BLaER1 treated with 17β-estradiol and CSF1 and Interleukin-3, amounts not matched to agents 10 nM and 100 nM (cell line): ENCODE results near the gene FAM47E.

Source experiments
- H3K27ac ChIP-seq, 11 experiments: shearing (Covaris generic); formaldehyde crosslinking; 2 replicates each; pipeline ENCODE4 v1.8.1; 2022
- H3K27me3 ChIP-seq, 11 experiments: shearing (Covaris generic); formaldehyde crosslinking; 2 replicates each; pipeline ENCODE4 v1.8.1; 2022
- H3K36me3 ChIP-seq, 11 experiments: shearing (Covaris generic); formaldehyde crosslinking; 2 replicates each; pipeline ENCODE4 v1.8.1; 2022
- H3K4me1 ChIP-seq, 10 experiments: shearing (Covaris generic); formaldehyde crosslinking; 2 replicates each; pipeline ENCODE4 v1.8.1; 2022
- H3K4me2 ChIP-seq, 11 experiments: shearing (Covaris generic); formaldehyde crosslinking; 2 replicates each; pipeline ENCODE4 v1.8.1; 2022
- H3K4me3 ChIP-seq, 10 experiments: shearing (Covaris generic); formaldehyde crosslinking; 2 replicates each; pipeline ENCODE4 v1.8.1; 2022
- H3K9ac ChIP-seq, 11 experiments: shearing (Covaris generic); formaldehyde crosslinking; 2 replicates each; pipeline ENCODE4 v1.8.1; 2022
- H3K9me3 ChIP-seq, 11 experiments: shearing (Covaris generic); formaldehyde crosslinking; replicated peaks in 1 of 11; 2 replicates each; pipeline ENCODE4 v1.8.1; 2022
- H4K20me1 ChIP-seq, 11 experiments: shearing (Covaris generic); formaldehyde crosslinking; 2 replicates each; pipeline ENCODE4 v1.8.1; 2022
- Cebpa-rat ChIP-seq, 11 experiments: shearing (Covaris generic); IDR thresholded peaks; 2 replicates each; pipeline ENCODE4 v1.8.1; 2022

FAM47E gene

GRCh38 chr4:76270244-76271175 lies 19.0 kb downstream of the FAM47E start:
- H3K36me3 ChIP-seq = no peaks in the 10 kb centered on the region
- H3K27me3 ChIP-seq = no peaks in the 10 kb centered on the region
- no peak overlapping the region for H3K4me2 ChIP-seq
- no peak overlapping the region for H3K9ac ChIP-seq
- H3K27ac ChIP-seq = no peak overlapping the region
- H3K9me3 ChIP-seq = no peaks in the 10 kb centered on the region
- no peaks in the 10 kb centered on the region for H3K4me1 ChIP-seq
- TF ChIP-seq Cebpa-rat (IDR thresholded peaks at IDR 0.05) = no peak
- H3K4me3 ChIP-seq = no peak overlapping the region
- no peaks in the 10 kb centered on the region for H4K20me1 ChIP-seq

GRCh38 chr4:76271248-76271647 lies 19.7 kb downstream of the FAM47E start:
- no peak for TF ChIP-seq Cebpa-rat (IDR thresholded peaks at IDR 0.05)
- Histone ChIP-seq H4K20me1 (no peaks in the 10 kb centered on the region), H3K4me1 (no peaks in the 10 kb centered on the region), H3K9me3 (no peaks in the 10 kb centered on the region), H3K4me3 (no peak overlapping the region), H3K27ac (no peak overlapping the region), H3K36me3 (no peaks in the 10 kb centered on the region), H3K9ac (no peak overlapping the region), H3K4me2 (no peak overlapping the region), H3K27me3 (no peaks in the 10 kb centered on the region)

- Histone ChIP-seq H4K20me1 (no peaks in the 10 kb centered on the region), H3K36me3 (no peaks in the 10 kb centered on the region), H3K27ac (no peak overlapping the region), H3K9me3 (no peaks in the 10 kb centered on the region), H3K27me3 (no peaks in the 10 kb centered on the region), H3K4me1 (no peaks in the 10 kb centered on the region), H3K9ac (no peak overlapping the region), H3K4me2 (no peak overlapping the region), H3K4me3 (no peak overlapping the region)
- no peak for TF ChIP-seq Cebpa-rat (IDR thresholded peaks at IDR 0.05)
Measured at GRCh38 chr4:76272073-76272472, 20.6 kb downstream of the FAM47E start.

GRCh38 chr4:76272582-76272981 lies 21.1 kb downstream of the FAM47E start:
- Histone ChIP-seq H3K4me3 (no peak overlapping the region), H3K9me3 (no peaks in the 10 kb centered on the region), H3K9ac (no peak overlapping the region), H3K4me1 (no peaks in the 10 kb centered on the region), H3K27ac (no peak overlapping the region), H4K20me1 (no peaks in the 10 kb centered on the region), H3K4me2 (no peak overlapping the region), H3K27me3 (no peaks in the 10 kb centered on the region), H3K36me3 (no peaks in the 10 kb centered on the region)
- TF ChIP-seq Cebpa-rat (IDR thresholded peaks at IDR 0.05) = no peak

- H3K27me3 ChIP-seq = no peaks in the 10 kb centered on the region
- H3K36me3 ChIP-seq = no peaks in the 10 kb centered on the region
- no peak overlapping the region for H3K27ac ChIP-seq
- no peak overlapping the region for H3K4me2 ChIP-seq
- H3K4me1 ChIP-seq = no peaks in the 10 kb centered on the region
- no peaks in the 10 kb centered on the region for H3K9me3 ChIP-seq
- no peak overlapping the region for H3K9ac ChIP-seq
- H3K4me3 ChIP-seq = no peak overlapping the region
- no peaks in the 10 kb centered on the region for H4K20me1 ChIP-seq
- TF ChIP-seq Cebpa-rat (IDR thresholded peaks at IDR 0.05) = no peak
Measured at GRCh38 chr4:76272999-76273398, 21.5 kb downstream of the FAM47E start.

GRCh38 chr4:76275486-76276124 lies 24.1 kb downstream of the FAM47E start:
- Histone ChIP-seq H3K4me1 (no peaks in the 10 kb centered on the region), H3K9ac (no peak overlapping the region), H3K4me2 (no peak overlapping the region), H3K9me3 (no peaks in the 10 kb centered on the region), H4K20me1 (no peaks in the 10 kb centered on the region), H3K4me3 (no peak overlapping the region), H3K36me3 (no peaks in the 10 kb centered on the region), H3K27ac (no peak overlapping the region), H3K27me3 (no peaks in the 10 kb centered on the region)
- TF ChIP-seq Cebpa-rat (IDR thresholded peaks at IDR 0.05) = no peak

- no peaks in the 10 kb centered on the region for H3K27me3 ChIP-seq
- no peaks in the 10 kb centered on the region for H3K4me1 ChIP-seq
- no peak for TF ChIP-seq Cebpa-rat (IDR thresholded peaks at IDR 0.05)
- no peaks in the 10 kb centered on the region for H3K9me3 ChIP-seq
- H3K4me2 ChIP-seq = no peak overlapping the region
- no peak overlapping the region for H3K27ac ChIP-seq
- H3K36me3 ChIP-seq = no peaks in the 10 kb centered on the region
- H4K20me1 ChIP-seq = no peaks in the 10 kb centered on the region
- no peak overlapping the region for H3K4me3 ChIP-seq
- no peak overlapping the region for H3K9ac ChIP-seq
Measured at GRCh38 chr4:76276813-76277212, 25.3 kb downstream of the FAM47E start.

- H3K4me3 ChIP-seq = no peak overlapping the region
- H3K4me1 ChIP-seq = no peaks in the 10 kb centered on the region
- TF ChIP-seq Cebpa-rat (IDR thresholded peaks at IDR 0.05) = no peak
- H3K27me3 ChIP-seq = no peaks in the 10 kb centered on the region
- H3K36me3 ChIP-seq = no peaks in the 10 kb centered on the region
- no peak overlapping the region for H3K4me2 ChIP-seq
- no peaks in the 10 kb centered on the region for H3K9me3 ChIP-seq
- H4K20me1 ChIP-seq = no peaks in the 10 kb centered on the region
- no peak overlapping the region for H3K27ac ChIP-seq
- H3K9ac ChIP-seq = no peak overlapping the region
Measured at GRCh38 chr4:76277667-76278066, 26.1 kb downstream of the FAM47E start.

- Histone ChIP-seq H3K4me2 (no peak overlapping the region), H3K27ac (no peak overlapping the region), H3K4me1 (no peaks in the 10 kb centered on the region), H4K20me1 (no peaks in the 10 kb centered on the region), H3K27me3 (no peaks in the 10 kb centered on the region), H3K9me3 (no peaks in the 10 kb centered on the region), H3K9ac (no peak overlapping the region), H3K36me3 (no peaks in the 10 kb centered on the region), H3K4me3 (no peak overlapping the region)
- no peak for TF ChIP-seq Cebpa-rat (IDR thresholded peaks at IDR 0.05)
Measured at GRCh38 chr4:76278583-76278982, 27.1 kb downstream of the FAM47E start.

GRCh38 chr4:76279462-76279861 lies 27.9 kb downstream of the FAM47E start:
- TF ChIP-seq Cebpa-rat (IDR thresholded peaks at IDR 0.05) = no peak
- H3K27me3 ChIP-seq = no peaks in the 10 kb centered on the region
- H3K27ac ChIP-seq = no peak overlapping the region
- no peaks in the 10 kb centered on the region for H3K4me1 ChIP-seq
- H3K4me3 ChIP-seq = no peak overlapping the region
- H3K9ac ChIP-seq = no peak overlapping the region
- H3K9me3 ChIP-seq = no peaks in the 10 kb centered on the region
- H3K4me2 ChIP-seq = no peak overlapping the region
- H4K20me1 ChIP-seq = no peaks in the 10 kb centered on the region
- no peaks in the 10 kb centered on the region for H3K36me3 ChIP-seq
